Right lobe of liver (tissue), 6 donors: ENCODE data around the gene VEZT. TPM values are rescaled to one million over a fixed set of nuclear protein-coding genes. Genes with fewer than 3 reads are reported as not detected.
"Not testable (repeated sequence)": the region's sequence is repeated elsewhere in the genome, so short reads cannot be mapped to it uniquely, and the experiment has no call there.

Source experiments
- ATAC-seq, 4 donors: fragments of 200-7000 bp; cut with Tn5 transposase; one replicate each; pipeline ENCODE4 v1.9.1; 2020; ENCODE audit warnings: mild to moderate bottlenecking in 4 of 4, moderate library complexity in 4 of 4
- DNase-seq, 3 donors: peaks; one replicate each; pipeline ENCODE4 v3.0.0-alpha.2; 2020
- H3K27ac ChIP-seq, 3 donors: fragments of 200-600 bp; one replicate each; pipeline ENCODE4 v1.8.0; 2022
- H3K27me3 ChIP-seq, 2 donors: fragments of 200-600 bp; one replicate each; pipeline ENCODE4 v1.8.0; 2022
- H3K36me3 ChIP-seq, 4 donors: fragments of 200-600 bp; sonication (generic) in 1 of 4; one replicate each; pipeline versions ENCODE4 v1.5.1 to v1.8.0; 2017 to 2022; ENCODE audit warnings: control low read depth in 1 of 4
- H3K4me1 ChIP-seq, 4 donors: fragments of 200-600 bp; sonication (generic) in 1 of 4; one replicate each; pipeline versions ENCODE4 v1.5.1 to v1.8.0; 2017 to 2022; ENCODE audit warnings: control low read depth in 1 of 4
- H3K4me3 ChIP-seq, 3 donors: fragments of 200-600 bp; one replicate each; pipeline ENCODE4 v1.8.0; 2022
- H3K9me3 ChIP-seq, 4 donors: fragments of 200-600 bp; sonication (generic) in 1 of 4; one replicate each; pipeline versions ENCODE4 v1.5.1 to v1.8.0; 2017 to 2022; ENCODE audit warnings: control low read depth in 1 of 4
- POLR2A ChIP-seq: fragments of 450-650 bp; IDR thresholded peaks from one replicate; pipeline ENCODE4 v1.6.1; 2017; ENCODE audit warnings: antibody characterized with exemption, mild to moderate bottlenecking
- WGBS: methylation state at CpG from one replicate; pipeline ENCODE4 v1.1.6; 2018; ENCODE audit warnings: low coverage, low lambda C conversion rate; ENCODE audit not compliant: insufficient coverage; ENCODE audit errors: missing lambda C conversion rate; 5-methylcytosine and 5-hydroxymethylcytosine counted together
- intact Hi-C, 2 donors: fragments of 100-400 bp; cut with DNase I; formaldehyde crosslinking; loops; one replicate each; pipeline versions ENCODE4 v1.11.2 to v1.14.1; 2022
- total RNA-seq, 6 experiments: library from RNA; depleted of rRNA in 2 of 6; stranded (reverse); fragments of >200 nt in 2 of 6; fragmentation: NEBNext Ultra II Directional in 3 of 6; extraction: Animal tissue kit (Norgen Biotek cat#: 25700) in 3 of 6; gene quantifications; one replicate each; pipeline versions ENCODE4 v1.1.0 to v1.2.4, GENCODE V29; 2016 to 2023
- TF ChIP-seq, protein P1 (sequence below), 4 donors: fragments of 200-600 bp in 3 of 4; fragments of 450-650 bp in 1 of 4; IDR thresholded peaks; one replicate each; pipeline versions ENCODE4 v1.5.1 to v1.8.0; 2016 to 2022; ENCODE audit warnings: antibody characterized with exemption in 4 of 4, mild to moderate bottlenecking in 2 of 4
- donor health status: DM: no; HTN: yes; CAD: no.
- donor health status: DM: no; HTN: no; CAD: no.
- donor health status: DM: no; HTN: no; CAD: no.
- donor health status: DM: no; HTN: yes; CAD: no.
- donor health status: DM: no; HTN: yes; CAD: no.

VEZT gene
- total RNA-seq, 6 experiments from 2014 or later: 23.5 to 34.2 (median 28.9) TPM

DNA sequence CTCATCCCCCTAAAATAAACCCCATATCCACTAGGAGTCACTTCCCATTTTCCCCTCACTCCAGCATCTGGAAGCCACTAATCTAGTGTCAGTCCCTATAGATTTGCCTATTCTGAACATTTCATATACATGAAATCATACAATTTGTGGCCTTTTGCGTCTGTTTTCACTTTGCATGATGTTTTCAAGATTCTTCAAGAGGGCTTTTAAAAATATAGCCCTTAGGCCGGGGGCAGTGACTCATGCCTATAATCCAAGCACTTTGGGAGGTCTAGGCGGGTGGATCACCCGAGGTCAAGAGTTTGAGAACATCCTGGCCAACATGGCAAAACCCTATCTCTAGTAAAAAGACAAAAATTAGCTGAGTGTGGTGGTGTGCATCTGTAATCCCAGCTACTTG is 104.7 kb downstream of the VEZT start:
- Histone ChIP-seq H3K27ac (no peak overlapping the region), H3K4me1 (peaks cover 0 to 18% (median 3%) of the 10 kb centered on the region in 4 donors), H3K4me3 (no peak overlapping the region), H3K9me3 (no peaks in the 10 kb centered on the region), H3K27me3 (no peaks in the 10 kb centered on the region), H3K36me3 (no peaks in the 10 kb centered on the region)
- TF ChIP-seq, protein P1, sequence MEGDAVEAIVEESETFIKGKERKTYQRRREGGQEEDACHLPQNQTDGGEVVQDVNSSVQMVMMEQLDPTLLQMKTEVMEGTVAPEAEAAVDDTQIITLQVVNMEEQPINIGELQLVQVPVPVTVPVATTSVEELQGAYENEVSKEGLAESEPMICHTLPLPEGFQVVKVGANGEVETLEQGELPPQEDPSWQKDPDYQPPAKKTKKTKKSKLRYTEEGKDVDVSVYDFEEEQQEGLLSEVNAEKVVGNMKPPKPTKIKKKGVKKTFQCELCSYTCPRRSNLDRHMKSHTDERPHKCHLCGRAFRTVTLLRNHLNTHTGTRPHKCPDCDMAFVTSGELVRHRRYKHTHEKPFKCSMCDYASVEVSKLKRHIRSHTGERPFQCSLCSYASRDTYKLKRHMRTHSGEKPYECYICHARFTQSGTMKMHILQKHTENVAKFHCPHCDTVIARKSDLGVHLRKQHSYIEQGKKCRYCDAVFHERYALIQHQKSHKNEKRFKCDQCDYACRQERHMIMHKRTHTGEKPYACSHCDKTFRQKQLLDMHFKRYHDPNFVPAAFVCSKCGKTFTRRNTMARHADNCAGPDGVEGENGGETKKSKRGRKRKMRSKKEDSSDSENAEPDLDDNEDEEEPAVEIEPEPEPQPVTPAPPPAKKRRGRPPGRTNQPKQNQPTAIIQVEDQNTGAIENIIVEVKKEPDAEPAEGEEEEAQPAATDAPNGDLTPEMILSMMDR (IDR thresholded peaks at IDR 0.05): no peak
- TF ChIP-seq POLR2A: no peak
- 75% methylated on average over 4 of the region's 4 CpGs for WGBS
- intact Hi-C loops: no loop called here
- ATAC-seq (no peak), DNase-seq (no peak)

DNA sequence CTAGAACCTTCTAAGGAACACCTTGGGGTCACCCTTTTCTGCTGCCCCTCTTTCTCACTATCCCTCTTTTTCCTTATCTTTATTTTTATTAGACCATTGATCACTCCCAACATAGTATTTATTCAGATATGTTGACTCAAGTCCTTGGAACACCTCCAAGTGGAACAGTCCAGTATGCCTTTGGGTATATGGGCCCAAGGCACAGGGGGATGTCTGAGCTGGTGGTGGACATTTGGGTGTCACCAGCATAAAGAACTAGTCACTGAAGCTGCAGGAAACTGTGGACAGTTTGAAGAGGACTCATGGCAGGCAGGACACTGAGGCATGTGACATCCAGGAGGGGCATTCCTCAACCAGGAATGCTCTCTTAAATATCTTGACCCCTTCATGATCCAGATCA is 105.6 kb downstream of the VEZT start:
- DNase-seq (no peak), ATAC-seq (peak; percentile 46 to 68 (median 54))
- Histone ChIP-seq H3K9me3 (no peaks in the 10 kb centered on the region), H3K27me3 (no peaks in the 10 kb centered on the region), H3K4me3 (no peak overlapping the region), H3K4me1 (peaks cover 0 to 14% (median 0%) of the 10 kb centered on the region in 4 donors), H3K36me3 (no peaks in the 10 kb centered on the region), H3K27ac (no peak overlapping the region)
- intact Hi-C loops: no loop called here
- TF ChIP-seq POLR2A: no peak
- TF ChIP-seq, protein P1 (IDR thresholded peaks at IDR 0.05): no peak

DNA sequence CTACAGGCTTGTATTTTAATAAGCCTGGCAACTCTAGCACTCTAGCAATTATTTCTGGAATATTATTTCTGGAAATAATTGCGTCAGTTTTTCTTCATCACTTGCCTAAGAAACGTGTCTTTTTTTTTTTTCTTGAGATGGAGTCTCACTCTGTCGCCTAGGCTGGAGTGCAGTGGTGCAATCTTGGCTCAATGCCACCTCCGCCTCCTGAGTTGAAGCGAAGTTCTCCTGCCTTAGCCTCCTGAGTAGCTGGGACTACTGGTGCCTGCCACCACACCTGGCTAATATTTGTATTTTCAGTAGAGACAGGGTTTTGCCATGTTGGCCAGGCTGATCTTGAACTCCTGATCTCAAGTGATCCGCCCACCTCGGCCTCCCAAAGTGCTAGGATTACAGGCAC is 106.6 kb downstream of the VEZT start:
- intact Hi-C loops: not testable (repeated sequence)

DNA sequence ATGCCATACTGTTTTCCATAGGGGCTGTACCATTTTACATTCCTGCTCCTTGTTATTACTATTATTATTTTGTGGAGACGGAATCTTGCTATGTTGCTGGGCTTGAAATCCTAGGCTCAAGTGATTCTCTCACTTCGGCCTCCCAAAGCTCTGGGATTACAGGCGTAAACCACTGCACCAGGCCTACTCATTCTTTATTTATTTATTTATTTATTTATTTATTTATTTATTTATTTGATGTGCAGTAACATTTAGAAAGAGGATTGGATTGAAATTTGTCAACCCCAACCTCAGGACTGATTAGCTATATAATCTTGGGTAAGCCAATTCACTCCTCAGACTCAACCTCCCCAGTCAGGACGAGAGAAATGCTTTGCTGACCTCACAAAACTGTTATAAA is 107.9 kb downstream of the VEZT start:
- intact Hi-C loops: no loop called here
- Histone ChIP-seq H3K27ac (no peak overlapping the region), H3K27me3 (no peaks in the 10 kb centered on the region), H3K36me3 (no peaks in the 10 kb centered on the region), H3K9me3 (no peaks in the 10 kb centered on the region), H3K4me3 (no peak overlapping the region), H3K4me1 (peaks cover 0 to 14% (median 0%) of the 10 kb centered on the region in 4 donors)
- WGBS: 85% methylated on average over 4 of the region's 4 CpGs
- DNase-seq (no peak), ATAC-seq (no peak)
- TF ChIP-seq, protein P1 (IDR thresholded peaks at IDR 0.05): no peak
- no peak for TF ChIP-seq POLR2A

More for the DNA sequence above, 106.6 kb downstream of the VEZT start:
- 63% methylated on average over 7 of the region's 7 CpGs for WGBS
- ATAC-seq, H3K4me3 ChIP-seq, H3K9me3 ChIP-seq, H3K36me3 ChIP-seq, H3K27ac ChIP-seq, H3K27me3 ChIP-seq: not testable (repeated sequence)
- DNase-seq: peak in 1 of 3 donors; percentile 28
- H3K4me1 ChIP-seq: peaks cover 0 to 14% (median 0%) of the 10 kb centered on the region in 4 donors

DNA sequence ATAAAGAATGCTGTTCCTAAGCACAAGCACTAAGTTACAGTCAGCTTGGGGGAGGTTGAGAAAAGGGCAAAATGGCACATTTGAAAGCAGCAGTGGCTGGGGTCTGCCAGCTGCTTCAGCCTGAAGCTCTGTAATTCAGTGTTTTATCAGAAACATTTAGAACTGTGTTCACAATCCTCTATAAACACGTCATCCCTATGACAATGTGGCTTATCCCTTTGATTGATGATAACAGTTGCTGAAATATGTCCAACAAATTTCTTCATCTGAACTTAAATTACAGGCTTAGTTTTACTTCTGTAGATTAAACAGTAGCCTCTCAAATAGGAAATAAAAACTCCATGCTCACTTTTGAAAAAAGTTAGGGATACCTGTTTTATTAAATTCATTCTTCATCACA is 108.8 kb downstream of the VEZT start:
- Histone ChIP-seq H3K9me3 (no peaks in the 10 kb centered on the region), H3K27me3 (no peaks in the 10 kb centered on the region), H3K27ac (no peak overlapping the region), H3K4me3 (no peak overlapping the region), H3K36me3 (no peaks in the 10 kb centered on the region), H3K4me1 (peaks cover 0 to 14% (median 0%) of the 10 kb centered on the region in 4 donors)
- TF ChIP-seq POLR2A: no peak
- TF ChIP-seq, protein P1 (IDR thresholded peaks at IDR 0.05): no peak
- DNase-seq (no peak), ATAC-seq (peak in 1 of 4 donors; percentile 67)
- WGBS: 33% methylated on average over 1 of the region's 1 CpG
- intact Hi-C loops: no loop called here
